HG02588 (cell line): ENCODE results near the gene SPIRE2.
"Not testable (repeated sequence)": the region's sequence is repeated elsewhere in the genome, so short reads cannot be mapped to it uniquely, and the experiment has no call there.

ENCODE experiments used
- ATAC-seq: cut with Tn5 transposase; IDR thresholded peaks from one replicate; pipeline ENCODE4 v1.9.1; 2021; ENCODE audit warnings: mild to moderate bottlenecking, moderate library complexity; ENCODE audit not compliant: unreplicated experiment

SPIRE2 gene

GRCh38 chr16:89862732-89863131, 34.5 kb downstream of the SPIRE2 start:
- no peak for ATAC-seq

GRCh38 chr16:89863741-89864526, 35.7 kb downstream of the SPIRE2 start:
- ATAC-seq = no peak

GRCh38 chr16:89864527-89864820, 36.2 kb downstream of the SPIRE2 start:
- no peak for ATAC-seq

DNA sequence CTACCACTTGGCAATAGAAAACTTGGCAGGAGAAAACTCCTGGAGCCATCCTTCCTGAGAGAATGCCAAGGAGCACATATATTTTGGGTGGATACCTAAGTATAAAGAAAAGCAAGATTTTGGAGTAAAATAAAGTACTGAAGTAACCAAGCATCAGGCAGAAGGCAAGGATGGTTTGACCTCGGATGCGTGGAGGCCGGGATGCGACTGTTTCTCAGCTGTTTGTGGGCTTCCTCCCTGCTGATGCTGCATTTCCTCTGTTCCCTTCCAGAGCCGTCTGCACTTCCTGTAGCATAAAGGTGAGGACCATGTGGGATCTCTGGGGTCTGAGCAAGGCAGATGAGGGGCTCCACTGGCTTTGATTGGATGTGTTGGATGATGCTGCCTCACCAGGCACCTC, 39.6 kb downstream of the SPIRE2 start:
- ATAC-seq = no peak

DNA sequence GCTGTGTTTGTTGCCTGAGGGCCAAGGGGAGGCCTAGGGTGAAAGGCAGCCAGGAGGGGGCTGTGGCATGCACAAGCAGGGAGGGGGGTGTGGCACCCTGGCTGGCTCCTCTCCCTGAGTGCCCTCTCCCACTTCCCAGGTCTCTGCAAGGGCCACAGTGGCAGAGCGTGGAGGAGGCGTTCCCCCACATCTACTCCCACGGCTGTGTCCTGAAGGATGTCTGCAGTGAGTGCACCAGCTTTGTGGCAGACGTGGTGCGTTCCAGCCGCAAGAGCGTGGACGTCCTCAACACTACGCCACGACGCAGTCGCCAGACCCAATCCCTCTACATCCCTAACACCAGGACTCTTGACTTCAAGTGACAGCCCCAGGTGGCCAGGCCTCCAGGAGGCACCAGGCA, 41.6 kb downstream of the SPIRE2 start:
- ATAC-seq = no peak

DNA sequence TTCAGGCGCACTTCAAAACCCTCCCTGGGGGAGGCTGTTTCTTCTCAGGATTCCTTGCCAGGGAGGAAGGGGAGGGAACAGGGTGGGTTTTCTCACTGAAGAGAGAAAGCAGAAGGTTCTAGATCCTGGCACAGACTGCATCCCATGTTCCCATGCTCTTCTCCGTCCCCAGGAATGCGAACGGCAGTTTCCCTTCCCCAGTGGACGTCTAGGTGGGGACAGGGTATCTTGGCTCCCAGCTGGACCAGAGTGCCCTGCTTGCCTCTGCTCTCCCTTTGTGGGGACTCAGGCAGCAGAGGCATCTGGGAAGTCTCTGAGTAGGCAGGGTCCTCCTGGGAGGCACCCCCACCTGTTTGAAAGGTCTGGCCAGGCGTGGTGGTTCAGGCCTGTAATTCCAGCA, 42.2 kb downstream of the SPIRE2 start:
- ATAC-seq = no peak

- no peak for ATAC-seq
Observed at GRCh38 chr16:89871895-89872294, 43.6 kb downstream of the SPIRE2 start.

DNA sequence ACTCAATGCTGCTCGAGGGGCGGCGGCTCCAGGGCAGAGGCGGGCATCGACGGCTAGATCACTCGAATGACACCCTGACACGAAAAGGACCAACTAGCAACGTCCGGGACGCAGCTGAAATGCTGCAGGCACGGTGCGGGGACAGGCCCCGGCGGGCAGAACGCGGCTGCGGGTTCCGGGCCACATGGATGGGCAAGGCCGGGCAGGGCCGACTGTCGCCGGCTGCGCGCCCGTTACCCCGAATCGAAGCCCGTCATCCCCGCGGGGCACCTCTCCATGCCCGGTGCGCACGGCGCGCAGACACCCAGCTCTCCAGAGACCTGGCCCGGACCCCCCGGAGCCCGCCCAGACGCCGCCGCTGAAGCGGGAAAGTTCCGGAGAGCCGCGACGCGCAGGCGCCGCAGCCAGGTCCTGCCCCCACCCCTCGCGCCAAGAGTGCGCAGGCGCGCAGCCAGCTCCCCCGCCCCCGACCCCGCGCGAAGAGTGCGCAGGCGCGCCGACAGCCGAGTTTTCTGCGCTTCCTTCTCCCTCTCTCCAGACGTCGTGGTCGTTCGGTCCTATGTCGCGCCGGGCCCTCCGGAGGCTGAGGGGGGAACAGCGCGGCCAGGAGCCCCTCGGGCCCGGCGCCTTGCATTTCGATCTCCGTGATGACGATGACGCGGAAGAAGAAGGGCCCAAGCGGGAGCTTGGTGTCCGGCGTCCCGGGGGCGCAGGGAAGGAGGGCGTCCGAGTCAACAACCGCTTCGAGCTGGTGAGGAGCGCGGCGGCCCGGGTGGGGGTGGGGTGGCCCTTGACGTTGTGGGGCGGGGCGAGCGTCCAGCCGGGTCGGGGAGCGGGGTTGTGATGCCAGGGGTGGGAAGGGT, 45.1 kb downstream of the SPIRE2 start, which contains the start of gene TCF25:
TSS of gene TCF25 (plus strand) at position 484 of the 863 bp plus-strand sequence. CDS start at position 560, 76 bp downstream.
- ATAC-seq = peak; percentile 35

DNA sequence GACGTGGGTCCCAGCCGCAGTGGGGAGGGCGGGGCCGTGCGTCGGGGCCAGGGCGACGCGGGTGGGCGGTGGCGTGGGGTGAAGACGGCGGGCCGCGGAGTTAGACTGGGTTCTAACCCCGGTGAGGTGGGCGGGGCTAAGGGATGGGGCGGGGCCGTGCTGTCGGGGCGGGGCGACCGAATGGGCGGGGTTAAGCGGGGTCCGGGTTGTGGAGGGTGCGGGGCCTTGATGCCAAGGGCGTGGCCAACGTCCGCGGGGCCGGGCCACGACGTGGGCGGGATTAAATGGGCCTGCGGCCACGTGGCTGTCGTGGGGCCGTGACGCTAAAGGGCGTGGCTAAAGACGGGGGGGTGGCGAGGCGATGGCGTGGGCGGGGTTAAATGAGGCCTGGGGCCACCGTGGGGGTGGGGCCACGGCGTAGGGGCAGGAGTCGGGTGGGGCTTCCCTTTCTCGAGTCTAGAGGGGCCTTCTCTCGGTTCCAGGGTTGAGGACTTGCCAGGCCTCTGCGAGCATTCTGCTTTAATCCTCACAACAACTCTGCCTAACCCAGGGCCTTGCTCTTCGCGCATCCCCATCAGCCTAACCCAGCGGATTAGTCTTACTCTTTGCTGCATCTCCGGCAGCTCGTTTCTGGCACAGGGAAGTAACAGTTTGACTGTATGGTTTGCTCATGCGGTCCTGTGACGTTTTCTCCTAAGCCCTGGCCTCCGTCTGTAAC, 45.9 kb downstream of the SPIRE2 start:
- ATAC-seq = peak; percentile 58

DNA sequence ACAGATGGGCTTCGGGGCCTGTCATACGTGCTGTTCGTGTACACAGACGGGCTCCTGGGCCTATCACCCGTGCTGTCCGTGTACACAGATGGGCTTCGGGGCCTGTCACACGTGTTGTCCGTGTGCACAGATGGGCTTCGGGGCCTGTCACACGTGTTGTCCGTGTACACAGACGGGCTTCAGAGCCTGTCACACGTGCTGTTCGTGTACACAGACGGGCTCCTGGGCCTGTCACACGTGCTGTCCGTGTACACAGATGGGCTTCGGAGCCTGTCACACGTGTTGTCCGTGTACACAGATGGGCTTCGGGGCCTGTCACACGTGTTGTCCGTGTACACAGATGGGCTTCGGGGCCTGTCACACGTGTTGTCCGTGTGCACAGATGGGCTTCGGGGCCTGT, 50.8 kb downstream of the SPIRE2 start:
- not testable (repeated sequence) for ATAC-seq

GRCh38 chr16:89880477-89881367, 52.4 kb downstream of the SPIRE2 start:
- no peak for ATAC-seq

GRCh38 chr16:89881368-89881730, 53.1 kb downstream of the SPIRE2 start:
- no peak for ATAC-seq

- no peak for ATAC-seq
Observed at GRCh38 chr16:89883346-89884040, 55.2 kb downstream of the SPIRE2 start.

GRCh38 chr16:89884041-89884421, 55.8 kb downstream of the SPIRE2 start:
- no peak for ATAC-seq

DNA sequence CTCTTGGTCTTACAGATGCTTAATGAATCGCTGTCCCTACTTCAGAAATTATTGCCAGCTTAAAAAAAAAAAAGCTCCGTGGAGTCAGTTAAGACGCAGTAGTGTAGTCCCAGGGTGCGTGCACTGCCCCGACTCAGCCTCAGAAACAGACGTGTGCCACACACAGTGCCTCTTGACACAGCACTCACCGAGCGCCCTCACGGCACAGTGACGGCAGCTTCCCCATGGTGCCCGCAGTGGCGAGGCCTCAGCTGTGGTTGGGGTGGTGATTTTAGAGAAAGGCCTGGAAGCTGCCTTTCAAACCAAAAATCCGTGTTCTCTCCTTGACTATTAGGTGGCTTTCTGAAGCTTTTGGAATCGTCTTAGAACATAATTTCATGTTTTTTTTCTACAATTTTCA, 59.0 kb downstream of the SPIRE2 start:
- no peak for ATAC-seq

DNA sequence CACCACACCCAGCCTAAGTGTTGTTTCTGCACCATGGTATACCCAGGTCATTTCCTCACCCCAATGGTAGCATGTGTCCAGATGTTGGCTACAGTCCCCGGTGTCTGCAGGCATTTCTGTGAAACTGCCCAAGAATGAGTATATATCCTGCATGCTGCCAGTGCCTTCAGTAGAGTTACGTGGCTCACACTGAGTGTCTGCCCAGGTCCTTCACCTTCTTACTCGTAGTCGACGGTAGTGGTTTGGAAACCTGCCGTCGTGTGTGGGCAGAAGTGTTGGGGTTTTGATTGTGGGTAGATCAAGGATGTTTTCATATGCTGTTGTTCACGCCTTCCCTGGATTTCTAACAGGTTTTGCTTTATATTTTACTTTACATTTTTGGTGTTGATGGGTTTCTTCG, 61.9 kb downstream of the SPIRE2 start:
- no peak for ATAC-seq

GRCh38 chr16:89890886-89891657, 62.8 kb downstream of the SPIRE2 start:
- ATAC-seq = no peak

DNA sequence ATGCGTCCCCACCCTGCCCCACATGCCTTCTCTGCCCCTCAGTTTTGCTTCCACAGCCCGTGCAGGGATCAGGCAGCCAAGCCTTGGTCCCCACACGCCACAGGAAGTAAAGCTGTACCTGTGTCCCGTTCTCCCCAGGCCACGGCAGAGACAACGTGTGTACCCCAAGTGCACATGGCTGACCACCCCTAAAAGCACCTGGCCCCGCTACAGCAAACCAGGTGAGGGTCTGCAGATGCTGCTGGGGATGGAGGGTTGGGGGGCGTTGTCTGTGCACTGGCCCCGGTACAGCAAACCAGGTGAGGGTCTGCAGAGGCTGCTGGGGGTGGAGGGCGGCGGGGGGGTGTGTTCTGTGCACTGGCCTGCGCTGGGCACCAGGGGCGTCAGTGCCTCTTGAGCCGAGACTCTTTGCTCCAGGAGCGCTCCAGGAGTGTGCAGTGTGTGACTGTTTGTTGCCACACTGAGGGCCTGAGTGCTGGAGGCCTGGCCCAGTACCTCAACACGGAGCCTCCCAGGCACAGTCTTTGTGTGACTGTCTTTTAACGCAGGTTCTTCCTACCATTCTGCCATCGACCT, 63.9 kb downstream of the SPIRE2 start:
- no peak for ATAC-seq

- ATAC-seq = no peak
Observed at GRCh38 chr16:89892635-89893034, 64.4 kb downstream of the SPIRE2 start.
